ENCODE data around the gene GLI3.
A peak's percentile ranks its signal among the peaks of the same experiment; 100 is the strongest.

Gene GLI3

DNA sequence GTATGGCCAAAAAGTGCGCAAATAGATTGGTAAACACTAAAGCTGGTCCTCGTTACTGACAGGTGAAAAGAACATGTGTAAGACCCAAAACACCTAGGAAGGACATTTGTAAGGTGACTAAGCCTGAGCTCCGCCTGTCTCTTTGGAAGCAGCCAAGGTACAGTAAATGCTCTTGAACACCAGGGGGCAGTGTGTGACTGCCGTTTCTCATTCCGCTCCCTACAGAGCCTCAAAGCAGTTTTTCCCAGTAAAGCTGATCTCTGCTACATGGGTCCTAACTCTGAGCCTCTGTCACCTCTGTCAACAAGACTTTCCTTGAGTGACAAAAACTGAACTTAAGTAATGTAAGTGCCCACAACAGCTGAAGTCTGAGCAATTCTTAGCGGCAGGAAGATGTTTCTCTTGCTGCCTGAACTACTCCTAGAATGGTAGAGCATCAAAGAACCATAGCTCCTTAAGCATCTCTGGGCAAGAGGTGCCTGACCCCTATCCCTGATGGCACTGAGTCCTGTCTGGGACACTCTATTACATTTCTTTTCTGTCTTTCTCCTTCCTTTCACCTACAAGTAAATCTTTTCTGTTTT, 296.2 kb downstream of the GLI3 start:
- no peak for TF ChIP-seq POLR2A (IDR thresholded peaks at IDR 0.05; ENCODE audit: low read depth, low read length)
- TF ChIP-seq POLR2AphosphoS5 (IDR thresholded peaks at IDR 0.05; ENCODE audit: low read depth, low read length), result no peak
- no peak for TF ChIP-seq TAF1 (IDR thresholded peaks at IDR 0.05; ENCODE audit: borderline replicate concordance, low read depth, low read length)
- peak; percentile 90 for FAIRE-seq
- peak; percentile 30 for DNase-seq (ENCODE audit: insufficient read length)

DNA sequence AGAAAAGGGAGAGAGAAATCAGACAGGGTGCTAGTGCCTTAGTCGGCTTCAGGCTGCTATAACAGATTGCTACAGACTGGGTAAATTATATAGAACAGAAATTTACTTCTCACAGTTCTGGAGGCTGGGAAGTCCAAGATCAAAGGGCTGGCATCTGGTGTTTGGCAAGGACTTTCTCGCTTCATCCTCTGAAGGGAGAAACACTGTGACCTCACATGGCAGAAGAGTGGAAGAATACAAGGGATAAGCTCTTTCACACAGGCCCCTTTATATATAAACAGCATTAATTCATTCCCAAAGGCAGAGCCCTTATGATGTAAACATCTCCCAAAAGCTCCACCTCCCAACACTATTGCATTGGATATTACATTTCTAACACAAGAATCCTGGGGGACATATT, 298.6 kb downstream of the GLI3 start:
- no peak for DNase-seq (ENCODE audit: insufficient read length)
- FAIRE-seq, result no peak
- TF ChIP-seq POLR2AphosphoS5 (IDR thresholded peaks at IDR 0.05; ENCODE audit: low read depth, low read length) (no peak), TAF1 (IDR thresholded peaks at IDR 0.05; ENCODE audit: borderline replicate concordance, low read depth, low read length) (no peak), POLR2A (IDR thresholded peaks at IDR 0.05; ENCODE audit: low read depth, low read length) (no peak)

DNA sequence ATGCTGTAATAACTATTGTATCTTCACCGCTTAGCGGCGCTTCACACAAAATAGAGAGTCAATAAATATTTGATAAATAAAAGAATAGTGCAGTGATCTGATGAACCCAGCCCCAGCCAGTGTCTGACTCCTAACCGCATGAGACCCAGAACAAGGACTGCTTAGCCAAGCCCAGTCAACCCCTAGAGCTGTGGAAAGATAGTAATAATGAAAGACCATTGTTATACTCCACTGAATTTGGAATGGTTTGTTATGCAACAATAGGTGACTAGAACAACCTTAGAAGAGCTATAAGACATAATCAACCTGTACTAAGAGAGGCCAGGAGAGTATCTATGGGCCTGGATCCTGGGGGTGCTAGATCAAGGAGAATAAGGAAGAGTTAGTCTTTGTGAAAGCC, 303.6 kb downstream of the GLI3 start:
- DNase-seq (ENCODE audit: insufficient read length) (no peak), FAIRE-seq (no peak)
- TF ChIP-seq TAF1 (IDR thresholded peaks at IDR 0.05; ENCODE audit: borderline replicate concordance, low read depth, low read length) (no peak), POLR2AphosphoS5 (IDR thresholded peaks at IDR 0.05; ENCODE audit: low read depth, low read length) (no peak), POLR2A (IDR thresholded peaks at IDR 0.05; ENCODE audit: low read depth, low read length) (no peak)

DNA sequence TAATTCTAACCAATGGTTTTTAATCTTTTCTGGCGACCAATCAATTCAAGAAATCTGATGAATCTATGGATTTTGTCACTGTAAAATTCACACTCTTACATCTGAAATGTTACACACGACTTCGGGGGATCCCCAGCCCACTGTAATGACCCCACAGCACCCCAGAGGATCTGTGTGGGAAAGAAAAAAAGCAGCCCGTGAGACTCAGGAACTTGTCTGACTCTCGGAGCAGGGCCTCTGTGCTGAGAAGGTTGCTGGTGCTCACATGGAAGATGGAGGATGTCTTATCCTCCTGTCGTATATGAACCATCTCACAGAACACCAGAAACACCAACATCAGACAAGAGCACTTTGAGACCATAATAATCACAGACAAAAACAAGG, 305.8 kb downstream of the GLI3 start:
- TF ChIP-seq POLR2A (IDR thresholded peaks at IDR 0.05; ENCODE audit: low read depth, low read length) (no peak), TAF1 (IDR thresholded peaks at IDR 0.05; ENCODE audit: borderline replicate concordance, low read depth, low read length) (no peak), POLR2AphosphoS5 (IDR thresholded peaks at IDR 0.05; ENCODE audit: low read depth, low read length) (no peak)
- no peak for DNase-seq (ENCODE audit: insufficient read length)
- FAIRE-seq, result no peak

DNA sequence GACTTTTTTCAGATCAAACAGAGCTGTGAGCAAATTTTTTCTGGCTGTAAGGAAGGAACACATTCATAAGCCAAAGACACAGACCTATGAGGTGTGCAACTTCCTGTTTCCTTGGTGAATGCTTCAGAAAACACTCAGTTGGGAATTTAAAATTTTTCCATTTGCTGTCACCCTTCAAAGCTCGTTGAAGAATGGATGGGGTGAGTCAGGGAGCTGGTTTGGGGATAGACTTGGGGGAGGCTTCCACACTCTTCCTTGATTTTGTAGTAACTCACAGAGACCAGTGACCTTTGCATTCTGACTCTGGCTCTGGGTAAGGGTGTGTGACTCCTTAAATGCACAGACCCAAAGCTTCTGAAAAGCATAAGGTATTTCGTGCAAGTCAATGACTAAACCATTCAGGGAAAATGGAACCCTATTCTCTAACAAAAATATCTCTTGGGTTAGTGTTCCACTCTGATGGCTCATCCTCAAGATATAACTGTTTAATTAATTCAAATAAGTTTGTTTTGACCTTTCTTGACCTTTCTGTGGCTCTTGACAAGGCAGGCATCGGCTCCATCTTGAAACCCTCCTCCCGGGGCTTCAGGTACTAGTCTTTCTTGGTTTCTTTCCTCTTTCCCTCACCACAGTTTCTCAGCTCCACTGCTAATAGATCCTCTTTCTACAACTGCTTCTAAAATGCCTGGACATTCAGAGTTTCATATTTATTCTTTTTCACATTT, 306.3 kb downstream of the GLI3 start:
- no peak for TF ChIP-seq TAF1 (IDR thresholded peaks at IDR 0.05; ENCODE audit: borderline replicate concordance, low read depth, low read length)
- TF ChIP-seq POLR2A (IDR thresholded peaks at IDR 0.05; ENCODE audit: low read depth, low read length), result no peak
- no peak for TF ChIP-seq POLR2AphosphoS5 (IDR thresholded peaks at IDR 0.05; ENCODE audit: low read depth, low read length)
- no peak for DNase-seq (ENCODE audit: insufficient read length)
- no peak for FAIRE-seq

DNA sequence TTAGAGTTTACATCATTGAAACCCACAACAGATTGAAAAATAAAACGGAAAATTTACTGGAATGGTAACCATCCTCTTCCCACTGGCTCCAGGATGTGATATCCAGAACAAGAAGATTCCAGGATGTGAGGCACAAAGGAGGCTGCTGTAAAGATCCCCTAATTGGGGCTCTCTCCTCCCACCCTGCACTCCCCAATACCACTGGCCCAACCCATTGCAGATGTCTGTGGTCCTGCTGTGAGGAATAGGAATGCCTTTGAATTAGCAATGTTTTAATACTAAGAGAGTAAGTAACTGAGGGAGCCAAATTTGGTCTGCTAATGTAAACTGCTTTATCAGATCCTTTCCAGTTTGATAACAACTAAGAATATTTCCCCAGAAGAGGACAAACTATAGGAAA, 308.2 kb downstream of the GLI3 start:
- no peak for TF ChIP-seq TAF1 (IDR thresholded peaks at IDR 0.05; ENCODE audit: borderline replicate concordance, low read depth, low read length)
- no peak for TF ChIP-seq POLR2AphosphoS5 (IDR thresholded peaks at IDR 0.05; ENCODE audit: low read depth, low read length)
- TF ChIP-seq POLR2A (IDR thresholded peaks at IDR 0.05; ENCODE audit: low read depth, low read length), result no peak
- no peak for FAIRE-seq
- DNase-seq (ENCODE audit: insufficient read length), result no peak

DNA sequence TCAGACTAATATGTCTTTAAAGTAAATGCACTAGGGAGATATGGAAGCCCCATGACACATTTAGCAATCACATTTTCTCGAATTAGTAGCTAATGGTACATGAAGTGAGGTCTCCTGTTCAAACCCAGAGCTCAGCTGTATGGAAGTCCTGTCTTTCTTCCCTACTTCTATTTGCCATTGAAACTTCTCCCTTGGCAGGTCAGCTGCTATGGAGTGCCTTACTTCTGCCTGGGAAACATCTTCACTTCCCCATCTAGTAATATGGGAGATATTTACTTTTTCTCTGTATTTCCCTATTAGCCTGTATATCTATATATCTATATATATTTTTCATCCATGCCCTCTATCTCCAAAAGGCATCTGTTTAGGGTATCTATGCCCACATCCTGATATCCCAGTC, 308.8 kb downstream of the GLI3 start:
- FAIRE-seq (no peak), DNase-seq (ENCODE audit: insufficient read length) (no peak)
- TF ChIP-seq POLR2AphosphoS5 (IDR thresholded peaks at IDR 0.05; ENCODE audit: low read depth, low read length) (no peak), TAF1 (IDR thresholded peaks at IDR 0.05; ENCODE audit: borderline replicate concordance, low read depth, low read length) (no peak), POLR2A (IDR thresholded peaks at IDR 0.05; ENCODE audit: low read depth, low read length) (no peak)

DNA sequence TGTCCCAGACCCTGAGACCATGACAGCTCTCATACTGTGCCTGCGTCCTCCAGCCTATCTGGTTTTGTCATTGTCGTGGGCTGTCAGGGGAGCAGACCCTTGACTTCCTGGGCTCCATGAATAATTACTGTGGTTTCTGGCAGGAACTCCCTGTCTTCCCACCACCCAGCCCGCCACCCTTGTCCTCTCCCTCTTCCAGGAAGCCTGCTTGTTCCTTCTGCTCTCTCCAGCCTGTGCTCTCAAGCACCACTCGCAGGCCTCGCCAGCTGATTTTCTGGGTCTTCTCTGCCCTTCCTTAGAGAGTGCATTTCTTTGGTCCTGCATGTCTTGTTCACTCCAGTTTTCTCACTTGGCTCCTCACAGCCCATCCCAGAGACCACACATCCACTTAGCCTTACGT, 309.6 kb downstream of the GLI3 start:
- FAIRE-seq, result no peak
- TF ChIP-seq POLR2AphosphoS5 (IDR thresholded peaks at IDR 0.05; ENCODE audit: low read depth, low read length), result no peak
- TF ChIP-seq TAF1 (IDR thresholded peaks at IDR 0.05; ENCODE audit: borderline replicate concordance, low read depth, low read length), result no peak
- no peak for TF ChIP-seq POLR2A (IDR thresholded peaks at IDR 0.05; ENCODE audit: low read depth, low read length)
- DNase-seq (ENCODE audit: insufficient read length), result no peak

DNA sequence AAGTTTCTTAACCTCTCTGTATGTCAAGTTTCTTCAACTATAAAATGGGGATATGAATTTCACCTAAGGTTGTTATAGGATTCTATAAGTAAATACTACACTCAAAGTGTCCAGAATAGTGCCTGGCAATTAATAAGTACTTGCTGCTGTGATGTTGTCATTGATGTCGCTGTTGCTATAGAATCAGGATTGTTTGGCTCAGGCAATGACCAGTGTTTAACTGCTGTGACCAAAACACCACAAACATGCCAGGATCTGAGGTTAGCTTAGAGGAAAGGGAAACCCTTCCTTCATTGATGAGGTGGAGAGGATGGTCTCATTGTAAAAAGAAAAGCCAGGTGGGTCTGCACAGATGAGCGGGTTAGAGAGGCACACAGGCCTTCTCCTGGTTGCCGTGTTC, 311.1 kb downstream of the GLI3 start:
- FAIRE-seq (no peak), DNase-seq (ENCODE audit: insufficient read length) (no peak)
- no peak for TF ChIP-seq POLR2AphosphoS5 (IDR thresholded peaks at IDR 0.05; ENCODE audit: low read depth, low read length)
- no peak for TF ChIP-seq POLR2A (IDR thresholded peaks at IDR 0.05; ENCODE audit: low read depth, low read length)
- TF ChIP-seq TAF1 (IDR thresholded peaks at IDR 0.05; ENCODE audit: borderline replicate concordance, low read depth, low read length), result no peak

DNA sequence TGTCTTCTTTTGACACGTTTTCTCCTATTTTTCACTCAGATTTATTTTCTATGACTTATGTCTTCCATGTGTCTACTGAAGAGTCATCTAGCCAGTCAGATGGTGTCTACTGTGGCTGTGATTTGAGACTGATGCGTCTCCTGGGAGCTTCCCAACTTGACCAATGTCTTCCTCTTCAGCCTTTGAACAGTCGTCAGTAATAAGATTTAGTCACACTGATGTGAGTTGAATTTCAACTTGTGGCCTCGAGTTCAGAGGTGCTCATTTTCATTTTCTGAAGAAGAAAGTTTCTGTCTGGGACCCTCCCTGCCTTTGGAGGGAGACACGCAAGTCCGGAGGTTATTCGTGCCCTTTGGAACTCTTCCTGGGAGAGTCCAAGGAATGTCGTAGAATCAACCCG, 312.2 kb downstream of the GLI3 start:
- FAIRE-seq (no peak), DNase-seq (ENCODE audit: insufficient read length) (no peak)
- TF ChIP-seq POLR2A (IDR thresholded peaks at IDR 0.05; ENCODE audit: low read depth, low read length) (no peak), TAF1 (IDR thresholded peaks at IDR 0.05; ENCODE audit: borderline replicate concordance, low read depth, low read length) (no peak), POLR2AphosphoS5 (IDR thresholded peaks at IDR 0.05; ENCODE audit: low read depth, low read length) (no peak)

DNA sequence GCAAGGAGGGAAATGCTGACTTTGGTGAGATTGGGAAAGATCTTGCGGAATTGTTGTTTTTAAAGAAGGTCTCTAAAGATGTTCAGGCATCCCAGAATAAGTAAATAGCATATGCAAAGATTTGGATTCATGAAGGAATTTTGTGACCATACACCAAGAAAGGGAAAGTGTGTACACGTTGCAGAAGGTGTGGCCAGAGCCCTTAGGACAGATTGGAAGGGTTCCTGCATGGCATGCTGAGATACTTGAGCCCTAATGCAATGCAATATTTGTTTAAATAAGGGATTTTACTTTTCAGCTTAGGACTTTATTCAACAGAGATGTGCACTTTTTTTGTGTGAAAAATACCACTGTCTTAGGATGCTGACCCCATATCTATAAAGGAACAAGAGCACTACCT, 314.6 kb downstream of the GLI3 start:
- DNase-seq (ENCODE audit: insufficient read length), result no peak
- FAIRE-seq, result no peak
- TF ChIP-seq TAF1 (IDR thresholded peaks at IDR 0.05; ENCODE audit: borderline replicate concordance, low read depth, low read length) (no peak), POLR2A (IDR thresholded peaks at IDR 0.05; ENCODE audit: low read depth, low read length) (no peak), POLR2AphosphoS5 (IDR thresholded peaks at IDR 0.05; ENCODE audit: low read depth, low read length) (no peak)

DNA sequence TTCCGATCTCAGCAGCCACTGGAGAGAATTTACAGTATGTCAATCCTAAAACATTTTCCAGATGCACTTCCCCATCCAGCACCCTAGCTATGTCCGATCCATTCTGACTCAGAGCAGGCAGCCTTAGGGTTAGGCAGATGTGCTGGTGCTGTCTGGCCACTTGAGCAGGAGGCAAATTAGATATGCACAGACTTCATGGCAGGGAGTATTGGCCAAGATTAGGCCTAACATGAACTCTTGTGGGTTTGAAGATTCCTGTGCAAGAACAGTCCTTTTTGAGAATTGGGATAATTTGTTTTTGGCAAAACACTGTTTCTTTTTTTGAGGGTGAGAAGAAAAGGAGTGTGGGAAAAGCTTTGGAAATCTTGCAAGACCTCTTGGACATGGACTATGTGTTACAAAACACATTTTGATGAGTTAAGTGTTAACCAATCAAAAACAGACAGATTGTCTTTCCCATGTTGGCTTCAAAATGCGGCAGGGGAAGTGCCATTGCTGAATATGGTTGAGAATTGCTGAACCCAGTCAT, 315.5 kb downstream of the GLI3 start:
- TF ChIP-seq POLR2A (IDR thresholded peaks at IDR 0.05; ENCODE audit: low read depth, low read length) (no peak), TAF1 (IDR thresholded peaks at IDR 0.05; ENCODE audit: borderline replicate concordance, low read depth, low read length) (no peak), POLR2AphosphoS5 (IDR thresholded peaks at IDR 0.05; ENCODE audit: low read depth, low read length) (no peak)
- FAIRE-seq, result no peak
- DNase-seq (ENCODE audit: insufficient read length), result no peak

All from GM12892 (cell line).